ENCODE results near the gene OR2Z1. TPM values are rescaled to one million over a fixed set of nuclear protein-coding genes. Genes with fewer than 3 reads are reported as not detected.

Gene OR2Z1
- total and polyA plus RNA-seq, 2 experiments from 2014 or later: not detected

- H3K79me2 ChIP-seq (replicated peaks; ENCODE audit: insufficient read depth): no peaks in the 10 kb centered on the region
- Mint-ChIP-seq H3K27ac (no peak overlapping the region), H3K36me3 (ENCODE audit: low read depth) (peaks cover 30% of the 10 kb centered on the region), H3K9me3 (peaks cover 88% of the 10 kb centered on the region), H3K4me3 (no peak overlapping the region), H3K27me3 (ENCODE audit: insufficient read depth, low read depth, poor library complexity) (peaks cover 10% of the 10 kb centered on the region), H3K4me1 (no peaks in the 10 kb centered on the region)
- H3K4me1 ChIP-seq (ENCODE audit: insufficient read depth): no peaks in the 10 kb centered on the region
- H3F3A ChIP-seq (replicated peaks; ENCODE audit: low read depth): no peaks in the 10 kb centered on the region
- no peaks in the 10 kb centered on the region for H3K27me3 ChIP-seq (ENCODE audit: insufficient read depth)
- no peaks in the 10 kb centered on the region for H3K9me2 ChIP-seq (ENCODE audit: insufficient read depth)
- no peak for ATAC-seq
- no peak overlapping the region for H3K4me3 ChIP-seq
- no peak for DNase-seq (ENCODE audit: low spot score)
- no peaks in the 10 kb centered on the region for H4K20me1 ChIP-seq (replicated peaks; ENCODE audit: insufficient read depth)
- H3K27ac ChIP-seq (ENCODE audit: low read depth): no peak overlapping the region
- H2AFZ ChIP-seq: no peak overlapping the region
- H3K4me2 ChIP-seq: no peak overlapping the region
- TF ChIP-seq EZH2 (IDR thresholded peaks at IDR 0.05; ENCODE audit: low read depth, unreplicated experiment) (no peak), JUNB (IDR thresholded peaks at IDR 0.05; ENCODE audit: unreplicated experiment) (no peak), ZNF331 (CRISPR knock-in tag; IDR thresholded peaks at IDR 0.05; ENCODE audit: low read depth) (no peak), NANOG (IDR thresholded peaks at IDR 0.05; ENCODE audit: borderline replicate concordance) (no peak), STAT1 (IDR thresholded peaks at IDR 0.05; ENCODE audit: unreplicated experiment) (no peak), REST (IDR thresholded peaks at IDR 0.05; ENCODE audit: unreplicated experiment) (no peak), ZNF462 (CRISPR knock-in tag; IDR thresholded peaks at IDR 0.05) (no peak), ETS1 (IDR thresholded peaks at IDR 0.05) (no peak), CREB1 (CRISPR knock-in tag; IDR thresholded peaks at IDR 0.05; ENCODE audit: low read depth) (no peak), CTCF (conservative IDR thresholded peaks at IDR 0.05; ENCODE audit: low read depth in 2 of 2) (no peak), POLR2AphosphoS5 (IDR thresholded peaks at IDR 0.05; ENCODE audit: low read depth) (no peak), EZH2phosphoT487 (IDR thresholded peaks at IDR 0.05; ENCODE audit: unreplicated experiment) (no peak), ZNF114 (CRISPR knock-in tag; IDR thresholded peaks at IDR 0.05) (no peak)
- H3K36me3 ChIP-seq (ENCODE audit: insufficient read depth): no peaks in the 10 kb centered on the region
These were observed 48.0 kb upstream of the OR2Z1 start for GRCh38 chr19:8673276-8673891.
